H1 (cell line): ENCODE measurements around the gene CCDC40. TPM values are rescaled to one million over a fixed set of nuclear protein-coding genes. Genes with fewer than 3 reads are reported as not detected.

ENCODE experiments used
- CTCF ChIA-PET: fragments of 300-600 bp; sonication (Branson Sonifier 250); formaldehyde crosslinking; loops from one replicate; lab custom pipeline; 2021; ENCODE audit not compliant: partially characterized antibody; lab: Charles Lee
- POLR2A ChIA-PET: fragments of 300-600 bp; sonication (Branson Sonifier 250); formaldehyde crosslinking; loops from one replicate; lab custom pipeline; 2021; ENCODE audit warnings: inconsistent platforms; ENCODE audit not compliant: partially characterized antibody; lab: Charles Lee
- DNase-seq, 2 experiments: peaks; one replicate each; pipeline versions ENCODE4 v3.0.0 to v3.0.0-alpha.2; 2010 to 2022; ENCODE audit warnings: low spot score in 2 of 2, low read depth in 1 of 2, mixed read lengths in 1 of 2
- FAIRE-seq: peaks from 2 replicates; lab custom pipeline; 2011; peaks lifted over from hg19 to GRCh38; lab: Jason Lieb, UNC
- H2AFZ ChIP-seq: 2 replicates; pipeline ENCODE4 v1.8.1; 2012; ENCODE audit warnings: low read length, inconsistent platforms
- H2AK5ac ChIP-seq: 2 replicates; pipeline ENCODE4 v1.6.1; 2013; ENCODE audit warnings: low read depth, low read length
- H2BK120ac ChIP-seq: replicated peaks from 2 replicates; pipeline ENCODE3; 2013; ENCODE audit warnings: low read depth, low read length, inconsistent platforms
- H2BK12ac ChIP-seq: 2 replicates; pipeline ENCODE4 v1.6.1; 2013; ENCODE audit warnings: low read depth, low read length
- H2BK15ac ChIP-seq: 2 replicates; pipeline ENCODE4 v1.6.1; 2013; ENCODE audit warnings: low read length
- H2BK20ac ChIP-seq: 2 replicates; pipeline ENCODE4 v1.6.1; 2013; ENCODE audit warnings: low read length
- H2BK5ac ChIP-seq: 2 replicates; pipeline ENCODE4 v1.6.1; 2013; ENCODE audit warnings: low read depth, low read length
- H3K14ac ChIP-seq: 2 replicates; pipeline ENCODE4 v1.6.1; 2013; ENCODE audit warnings: inconsistent platforms; ENCODE audit not compliant: insufficient read length
- H3K18ac ChIP-seq: 2 replicates; pipeline ENCODE4 v1.6.1; 2013; ENCODE audit warnings: low read length; ENCODE audit errors: extremely low read depth
- H3K23ac ChIP-seq: 2 replicates; pipeline ENCODE4 v1.6.1; 2013; ENCODE audit warnings: inconsistent platforms; ENCODE audit not compliant: insufficient read length
- H3K23me2 ChIP-seq: 2 replicates; pipeline ENCODE4 v1.6.1; 2013; ENCODE audit warnings: low read depth, low read length
- H3K27ac ChIP-seq: 2 replicates; pipeline ENCODE4 v1.6.1; 2011; ENCODE audit warnings: low read depth, low read length, inconsistent platforms
- H3K27me3 ChIP-seq, 4 experiments: replicated peaks in 1 of 4; 1 replicate in 1 of 4; 2 replicates in 3 of 4; pipeline versions ENCODE4 v1.6.1 to v1.8.1; 2011 to 2013; ENCODE audit warnings: low read length in 3 of 4, mild to moderate bottlenecking in 3 of 4, inconsistent platforms in 2 of 4, mixed read lengths in 2 of 4, moderate library complexity in 1 of 4; ENCODE audit not compliant: control insufficient read depth in 3 of 4, insufficient read depth in 3 of 4; ENCODE audit errors: extremely low read depth in 1 of 4
- H3K36me3 ChIP-seq, 4 experiments: 2 replicates each; pipeline versions ENCODE4 v1.6.1 to v1.8.1; 2011 to 2013; ENCODE audit warnings: mild to moderate bottlenecking in 4 of 4, low read length in 3 of 4, moderate library complexity in 2 of 4, control low read depth in 1 of 4, inconsistent platforms in 1 of 4; ENCODE audit not compliant: insufficient read depth in 4 of 4, control insufficient read depth in 2 of 4
- H3K4ac ChIP-seq: replicated peaks from 2 replicates; pipeline ENCODE3; 2013; ENCODE audit warnings: low read length, low read depth, mixed read lengths, inconsistent platforms; ENCODE audit not compliant: insufficient read length
- H3K4me1 ChIP-seq, 4 experiments: replicated peaks in 1 of 4; 1 replicate in 1 of 4; 2 replicates in 3 of 4; pipeline versions ENCODE4 v1.6.1 to v1.8.1; 2011 to 2013; ENCODE audit warnings: low read length in 3 of 4, inconsistent platforms in 2 of 4, mixed read lengths in 1 of 4; ENCODE audit not compliant: insufficient read depth in 4 of 4, control insufficient read depth in 3 of 4
- H3K4me2 ChIP-seq, 2 experiments: 2 replicates each; pipeline versions ENCODE4 v1.6.1 to v1.8.1; 2011 to 2013; ENCODE audit warnings: low read depth in 2 of 2, low read length in 2 of 2, control low read depth in 1 of 2, inconsistent platforms in 1 of 2, mild to moderate bottlenecking in 1 of 2; ENCODE audit not compliant: insufficient read depth in 1 of 2
- H3K4me3 ChIP-seq, 4 experiments: fragments of 200-600, 300-600 bp in 1 of 4; sonication (generic), shearing (Covaris generic), sonication (Bioruptor Twin) in 1 of 4; 2 replicates each; pipeline versions ENCODE4 v1.5.1 to v1.8.1; 2011 to 2016; ENCODE audit warnings: low read length in 4 of 4, low read depth in 3 of 4, control low read depth in 2 of 4, inconsistent platforms in 2 of 4, mild to moderate bottlenecking in 2 of 4, mixed read lengths in 1 of 4, moderate library complexity in 1 of 4; ENCODE audit not compliant: insufficient read depth in 2 of 4; ENCODE audit errors: extremely low read depth in 1 of 4
- H3K56ac ChIP-seq: replicated peaks from 2 replicates; pipeline ENCODE3; 2013; ENCODE audit warnings: low read depth, mild to moderate bottlenecking, mixed read lengths, low read length, inconsistent platforms; ENCODE audit not compliant: insufficient read length
- H3K79me1 ChIP-seq: 2 replicates; pipeline ENCODE4 v1.6.1; 2013; ENCODE audit warnings: low read depth, low read length, control low read depth
- H3K79me2 ChIP-seq, 2 experiments: 2 replicates each; pipeline versions ENCODE4 v1.6.1 to v1.8.1; 2012 to 2013; ENCODE audit warnings: low read length in 2 of 2, mild to moderate bottlenecking in 2 of 2, inconsistent platforms in 1 of 2; ENCODE audit not compliant: insufficient read depth in 2 of 2, control insufficient read depth in 1 of 2
- H3K9ac ChIP-seq, 4 experiments: replicated peaks in 1 of 4; 1 replicate in 1 of 4; 2 replicates in 3 of 4; pipeline versions ENCODE4 v1.6.1 to v1.8.1; 2011 to 2013; ENCODE audit warnings: low read depth in 3 of 4, low read length in 3 of 4, control low read depth in 2 of 4, mild to moderate bottlenecking in 2 of 4, moderate library complexity in 2 of 4, inconsistent platforms in 1 of 4; ENCODE audit errors: extremely low read depth in 1 of 4
- H3K9me3 ChIP-seq, 2 experiments: 2 replicates each; pipeline versions ENCODE4 v1.6.1 to v1.8.1; 2012 to 2013; ENCODE audit warnings: mild to moderate bottlenecking in 2 of 2, moderate library complexity in 2 of 2, control low read depth in 1 of 2, inconsistent platforms in 1 of 2, low read depth in 1 of 2, low read length in 1 of 2, mixed read lengths in 1 of 2; ENCODE audit not compliant: insufficient read depth in 2 of 2
- H4K20me1 ChIP-seq, 2 experiments: replicated peaks in 1 of 2; 2 replicates each; pipeline versions ENCODE3 to v1.8.1; 2011 to 2013; ENCODE audit warnings: inconsistent platforms in 2 of 2, low read length in 2 of 2, mild to moderate bottlenecking in 1 of 2; ENCODE audit not compliant: insufficient read depth in 2 of 2, control insufficient read depth in 1 of 2
- H4K5ac ChIP-seq: 2 replicates; pipeline ENCODE4 v1.6.1; 2013; ENCODE audit warnings: low read length, low read depth, mixed read lengths, inconsistent platforms; ENCODE audit not compliant: insufficient read length
- H4K8ac ChIP-seq: 2 replicates; pipeline ENCODE4 v1.8.0; 2013; ENCODE audit warnings: mild to moderate bottlenecking, moderate library complexity, low read length, inconsistent platforms; ENCODE audit not compliant: insufficient read depth; ENCODE audit errors: extremely low read depth
- H4K91ac ChIP-seq: replicated peaks from 2 replicates; pipeline ENCODE3; 2013; ENCODE audit warnings: low read length, mixed read lengths, inconsistent platforms; ENCODE audit not compliant: insufficient read length
- BRCA1 ChIP-seq: IDR thresholded peaks from 2 replicates; pipeline ENCODE4 v1.6.1; 2012; ENCODE audit warnings: low read depth, low read length, improper control_type of control experiment
- CBX8 ChIP-seq: fragments of 300-800, 300-1000 bp; sonication (generic); IDR thresholded peaks from 2 replicates; pipeline ENCODE4 v1.7.1; 2016; ENCODE audit warnings: low read depth, low read length, borderline replicate concordance
- CTBP2 ChIP-seq: IDR thresholded peaks from 2 replicates; pipeline ENCODE4 v1.7.0; 2011; ENCODE audit warnings: borderline replicate concordance, mild to moderate bottlenecking, moderate library complexity, mixed read lengths, low read length; ENCODE audit not compliant: insufficient read depth, insufficient read length
- JUN ChIP-seq: IDR thresholded peaks from 2 replicates; pipeline ENCODE4 v1.6.1; 2011; ENCODE audit warnings: low read depth, mild to moderate bottlenecking, improper control_type of control experiment, low read length
- MAX ChIP-seq: IDR thresholded peaks from 2 replicates; pipeline ENCODE4 v1.6.1; 2012; ENCODE audit warnings: inconsistent platforms
- NRF1 ChIP-seq: IDR thresholded peaks from 2 replicates; pipeline ENCODE4 v1.6.1; 2011; ENCODE audit warnings: mild to moderate bottlenecking, low read depth, low read length, improper control_type of control experiment
- RAD21 ChIP-seq, 2 experiments: IDR thresholded peaks in 1 of 2; conservative IDR thresholded peaks in 1 of 2; 2 replicates each; pipeline ENCODE4 v1.6.1; 2011; ENCODE audit warnings: low read depth in 2 of 2, low read length in 2 of 2, improper control_type of control experiment in 1 of 2, inconsistent platforms in 1 of 2, mild to moderate bottlenecking in 1 of 2, moderate library complexity in 1 of 2
- RFX5 ChIP-seq: IDR thresholded peaks from 2 replicates; pipeline ENCODE4 v1.6.1; 2011; ENCODE audit warnings: low read depth, low read length, improper control_type of control experiment, borderline replicate concordance
- RNF2 ChIP-seq: fragments of 200-900, 300-1000 bp; sonication (generic); IDR thresholded peaks from 2 replicates; pipeline ENCODE4 v1.7.1; 2016; ENCODE audit warnings: borderline replicate concordance, low read depth, mild to moderate bottlenecking, antibody characterized with exemption, low read length; ENCODE audit not compliant: poor library complexity, severe bottlenecking; ENCODE audit errors: missing control alignments
- TEAD4 ChIP-seq: IDR thresholded peaks from 2 replicates; pipeline ENCODE4 v1.6.1; 2012; ENCODE audit warnings: low read depth, low read length, inconsistent platforms, mixed read lengths
- WGBS, 2 experiments: shearing (Covaris generic) in 1 of 2; methylation state at CpG; one replicate each; pipeline versions ENCODE4 v1.1.6 to v1.1.7; 2013 to 2015; ENCODE audit warnings: low lambda C conversion rate in 2 of 2, mixed read lengths in 2 of 2, inconsistent platforms in 1 of 2, low coverage in 1 of 2, missing lambda C conversion rate in 1 of 2; ENCODE audit not compliant: insufficient replicate concordance in 2 of 2, insufficient coverage in 1 of 2, insufficient read length in 1 of 2; ENCODE audit errors: extremely low coverage in 1 of 2, missing lambda C conversion rate in 1 of 2; 5-methylcytosine and 5-hydroxymethylcytosine counted together
- polyA plus RNA-seq, 7 experiments: library from polyadenylated mRNA; depleted of rRNA in 3 of 7; stranded (reverse) in 5 of 7; unstranded in 2 of 7; fragments of >200 nt in 5 of 7; fragments of 200-250 nt in 2 of 7; gene quantifications; 1 replicate in 5 of 7; 2 replicates in 1 of 7; 4 replicates in 1 of 7; pipeline versions ENCODE4 v1.2.1 to v1.2.3, GENCODE V29; 2011 to 2013; ENCODE audit warnings: missing spikeins in 2 of 7, mixed read lengths in 2 of 7
- total RNA-seq: library from RNA; stranded (reverse); fragmentation: NEBNext Ultra II Directional; extraction: Animal tissue kit (Norgen Biotek cat#: 25700); gene quantifications from 2 replicates; pipeline ENCODE4 v1.2.1, GENCODE V29; 2021
- TF ChIP-seq, protein P1 (sequence below): IDR thresholded peaks from 2 replicates; pipeline ENCODE4 v1.6.1; 2012; ENCODE audit warnings: inconsistent platforms

CCDC40 gene
- total and polyA plus RNA-seq, 2 of the 8 experiments (the other 6 are each of a cell fraction or from before 2014, with no cell fraction given), result 4.1 to 11.5 TPM

GRCh38 chr17:80129006-80129565 is 92.6 kb downstream of the CCDC40 start:
- no peak overlapping the region for H3K4ac ChIP-seq
- H3K23me2 ChIP-seq, result no peaks in the 10 kb centered on the region; the same call in 1 of the 2 replicates
- H3K27ac ChIP-seq, result no peak overlapping the region
- peaks cover 0 to 4% of the 10 kb centered on the region in 2 experiments for H4K20me1 ChIP-seq
- DNase-seq (no peak), FAIRE-seq (no peak)
- H4K5ac ChIP-seq, result no peak overlapping the region
- H3K23ac ChIP-seq, result no peak overlapping the region
- no peaks in the 10 kb centered on the region for H3K27me3 ChIP-seq
- H3K4me3 ChIP-seq, result no peak overlapping the region
- no peak overlapping the region for H2BK12ac ChIP-seq
- no peak overlapping the region for H2BK120ac ChIP-seq
- no peaks in the 10 kb centered on the region; the same call in 1 of the 2 replicates for H3K79me1 ChIP-seq
- H2AFZ ChIP-seq, result no peak overlapping the region
- no peaks in the 10 kb centered on the region for H3K79me2 ChIP-seq
- H3K4me1 ChIP-seq, result peaks cover 3 to 12% (median 7%) of the 10 kb centered on the region in 4 experiments
- H3K36me3 ChIP-seq, result peaks cover 10 to 15% (median 11%) of the 10 kb centered on the region in 4 experiments; a peak in 7 of 8 replicates
- no peak overlapping the region for H2AK5ac ChIP-seq
- no peak overlapping the region for H3K14ac ChIP-seq
- CTCF ChIA-PET, result interaction anchor here (0.9 to 3.0 kb wide), 8 partner anchors 12 to 67 kb away, joined by 3 to 13 read pairs (median 4); partner anchors contain the start of gene GAA
- WGBS, 2 experiments, result 63% methylated on average over 4 of the region's 4 CpGs; no CpG with 5 or more reads in 1 of the 2 experiments
- H2BK20ac ChIP-seq, result no peak overlapping the region
- H2BK15ac ChIP-seq, result no peak overlapping the region
- no peak overlapping the region for H3K4me2 ChIP-seq
- no peaks in the 10 kb centered on the region for H3K9me3 ChIP-seq
- H2BK5ac ChIP-seq, result no peak overlapping the region
- H3K18ac ChIP-seq, result no peak overlapping the region
- H4K8ac ChIP-seq, result no peak overlapping the region
- POLR2A ChIA-PET, result interaction anchor here (1.0 to 10.0 kb wide), 8 partner anchors 10 to 52 kb away, joined by 3 to 103 read pairs (median 6); partner anchors contain the start of gene GAA
- no peak overlapping the region for H3K9ac ChIP-seq
- no peak overlapping the region for H3K56ac ChIP-seq
- H4K91ac ChIP-seq, result no peak overlapping the region
- TF ChIP-seq, protein P1, sequence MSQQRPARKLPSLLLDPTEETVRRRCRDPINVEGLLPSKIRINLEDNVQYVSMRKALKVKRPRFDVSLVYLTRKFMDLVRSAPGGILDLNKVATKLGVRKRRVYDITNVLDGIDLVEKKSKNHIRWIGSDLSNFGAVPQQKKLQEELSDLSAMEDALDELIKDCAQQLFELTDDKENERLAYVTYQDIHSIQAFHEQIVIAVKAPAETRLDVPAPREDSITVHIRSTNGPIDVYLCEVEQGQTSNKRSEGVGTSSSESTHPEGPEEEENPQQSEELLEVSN, result no peak
- TF ChIP-seq TEAD4 (no peak), BRCA1 (no peak), RFX5 (no peak), NRF1 (no peak), RAD21 (IDR thresholded peaks at IDR 0.05 in 1 of 2, conservative IDR thresholded peaks at IDR 0.05 in 1 of 2; ENCODE audit: low read depth in 2 of 2, low read length in 2 of 2) (no peak), RNF2 (no peak), JUN (no peak), CBX8 (no peak), CTBP2 (no peak), MAX (no peak)
